ENCODE results near the gene USP49.

- TF ChIP-seq SIN3A (IDR thresholded peaks at IDR 0.05; ENCODE audit: low read depth) (no peak), CTCF (IDR thresholded peaks at IDR 0.05 in 2 of 3, conservative IDR thresholded peaks at IDR 0.05 in 1 of 3; ENCODE audit: borderline replicate concordance in 1 of 3, insufficient read depth in 1 of 3, low read depth in 2 of 3, low read length in 2 of 3) (no peak), POLR2A (IDR thresholded peaks at IDR 0.05; ENCODE audit: borderline replicate concordance, extremely low read depth, insufficient read depth, insufficient read length) (no peak), YY1 (IDR thresholded peaks at IDR 0.05; ENCODE audit: extremely low read depth, insufficient replicate concordance, low read depth, low read length) (no peak), ZNF274 (IDR thresholded peaks at IDR 0.05; ENCODE audit: low read depth, low read length) (no peak), REST (IDR thresholded peaks at IDR 0.05; ENCODE audit: low read depth) (no peak), RAD21 (IDR thresholded peaks at IDR 0.05; ENCODE audit: low read depth) (no peak)
Observed at GRCh38 chr6:41914869-41915530, 19.8 kb upstream of the USP49 start.

All from HCT116 (cell line).